HepG2 (cell line): ENCODE results near the gene CCDC195. TPM values are rescaled to one million over a fixed set of nuclear protein-coding genes. Genes with fewer than 3 reads are reported as not detected.

Experiments used
- ATAC-seq: fragments of 200-7000 bp; cut with Tn5 transposase; 3 replicates; pipeline ENCODE4 v1.9.1; 2020; ENCODE audit warnings: mild to moderate bottlenecking, moderate library complexity
- BruUV-seq: library from RNA; stranded (reverse); fragments of 400-500 nt; replicated peaks from 2 replicates; lab custom pipeline; 2021; lab: Mats Ljungman, UMichigan
- CTCF ChIA-PET: fragments of 300-600 bp; formaldehyde crosslinking; extraction: SDS; loops from one replicate; lab custom pipeline; 2021; ENCODE audit warnings: low total read pairs, inconsistent platforms, low intra/inter-chr PET ratio; lab: Yijun Ruan, JAX
- POLR2A ChIA-PET: fragments of 350-600 bp; sonication (Branson Sonifier 250); formaldehyde crosslinking; loops from one replicate; lab custom pipeline; 2020; ENCODE audit warnings: antibody characterized with exemption, inconsistent platforms; lab: Yijun Ruan, JAX
- DNase-seq: peaks from one replicate; pipeline ENCODE4 v3.0.0-alpha.2; 2015; ENCODE audit warnings: low spot score
- FAIRE-seq: peaks from 3 replicates; lab custom pipeline; 2011; peaks lifted over from hg19 to GRCh38; lab: Jason Lieb, UNC
- H2AFZ ChIP-seq: one replicate; pipeline ENCODE4 v1.6.1; 2011; ENCODE audit warnings: low read length, inconsistent platforms
- H3K27ac ChIP-seq: fragments of 300-600 bp; 3 replicates; pipeline ENCODE4 v1.8.0; 2011; ENCODE audit warnings: mixed run types, mild to moderate bottlenecking, mixed read lengths, low read length, inconsistent platforms; ENCODE audit not compliant: insufficient read depth; ENCODE audit errors: extremely low read length
- H3K27me3 ChIP-seq, 2 experiments: fragments of 200-600 bp in 1 of 2; 2 replicates in 1 of 2; 3 replicates in 1 of 2; pipeline versions ENCODE4 v1.6.0 to v1.8.0; 2011; ENCODE audit warnings: low read length in 2 of 2, mild to moderate bottlenecking in 2 of 2, moderate library complexity in 2 of 2, inconsistent platforms in 1 of 2; ENCODE audit not compliant: insufficient read depth in 2 of 2, control insufficient read depth in 1 of 2
- H3K36me3 ChIP-seq, 2 experiments: fragments of 200-600 bp in 1 of 2; replicated peaks in 1 of 2; 2 replicates in 1 of 2; 3 replicates in 1 of 2; pipeline versions ENCODE4 v1.5.1 to v1.8.0; 2011; ENCODE audit warnings: low read length in 2 of 2, inconsistent platforms in 1 of 2; ENCODE audit not compliant: insufficient read depth in 2 of 2, control insufficient read depth in 1 of 2
- H3K4me1 ChIP-seq: 2 replicates; pipeline ENCODE4 v1.5.1; 2012; ENCODE audit warnings: low read length, inconsistent platforms; ENCODE audit not compliant: insufficient read depth
- H3K4me2 ChIP-seq: 2 replicates; pipeline ENCODE4 v1.6.0; 2011; ENCODE audit warnings: low read depth, low read length, inconsistent platforms
- H3K4me3 ChIP-seq, 3 experiments: fragments of 200-600 bp in 1 of 3; sonication (generic), shearing (Covaris generic) in 1 of 3; replicated peaks in 1 of 3; 2 replicates each; pipeline ENCODE4 v1.5.1; 2011 to 2016; ENCODE audit warnings: low read length in 3 of 3, inconsistent platforms in 2 of 3, low read depth in 2 of 3, mild to moderate bottlenecking in 2 of 3, control low read depth in 1 of 3, mixed read lengths in 1 of 3; ENCODE audit not compliant: insufficient read depth in 1 of 3
- H3K79me2 ChIP-seq: one replicate; pipeline ENCODE4 v1.6.1; 2011; ENCODE audit warnings: low read length, inconsistent platforms; ENCODE audit not compliant: insufficient read depth
- H3K9ac ChIP-seq: 2 replicates; pipeline ENCODE4 v1.6.0; 2011; ENCODE audit warnings: mild to moderate bottlenecking, low read depth, low read length, inconsistent platforms; ENCODE audit not compliant: insufficient read depth
- H3K9me3 ChIP-seq: 2 replicates; pipeline ENCODE4 v1.5.1; 2012; ENCODE audit warnings: mild to moderate bottlenecking, low read length
- H4K20me1 ChIP-seq: 2 replicates; pipeline ENCODE4 v1.6.0; 2011; ENCODE audit warnings: inconsistent platforms, mild to moderate bottlenecking, low read length, moderate library complexity; ENCODE audit not compliant: insufficient read depth
- ARNTL ChIP-seq: sonication (generic); formaldehyde crosslinking; IDR thresholded peaks from 2 replicates; pipeline ENCODE4 v1.4.0; 2020; ENCODE audit warnings: mild to moderate bottlenecking, missing genetic modification reagents
- CBFB ChIP-seq: sonication (generic); formaldehyde crosslinking; IDR thresholded peaks from 2 replicates; pipeline ENCODE4 v1.4.0; 2020; ENCODE audit warnings: missing genetic modification reagents
- FIP1L1 ChIP-seq: fragments of 200-400 bp; formaldehyde crosslinking; IDR thresholded peaks from 2 replicates; pipeline ENCODE4 v1.6.1; 2018; ENCODE audit warnings: low read depth, mild to moderate bottlenecking, low read length, moderate library complexity, borderline replicate concordance; ENCODE audit not compliant: insufficient read depth
- IRF1 ChIP-seq: sonication (generic); formaldehyde crosslinking; IDR thresholded peaks from 2 replicates; pipeline ENCODE4 v1.4.0; 2020; ENCODE audit warnings: low read depth, mild to moderate bottlenecking, missing genetic modification reagents
- KLF13 ChIP-seq: sonication (generic); formaldehyde crosslinking; IDR thresholded peaks from 2 replicates; pipeline ENCODE4 v1.4.0; 2020; ENCODE audit warnings: mild to moderate bottlenecking, missing genetic modification reagents
- MEIS1 ChIP-seq: sonication (generic); formaldehyde crosslinking; IDR thresholded peaks from 2 replicates; pipeline ENCODE4 v1.9.0; 2021; ENCODE audit warnings: mild to moderate bottlenecking, missing genetic modification reagents, moderate library complexity, borderline replicate concordance
- MXI1 ChIP-seq: IDR thresholded peaks from 3 replicates; pipeline ENCODE4 v1.6.1; 2012; ENCODE audit warnings: low read depth, low read length, inconsistent platforms, borderline replicate concordance
- PCBP1 ChIP-seq: fragments of 200-400 bp; formaldehyde crosslinking; IDR thresholded peaks from 2 replicates; pipeline ENCODE4 v1.6.1; 2017; ENCODE audit warnings: mild to moderate bottlenecking, low read depth, low read length, borderline replicate concordance
- SCMH1 ChIP-seq: sonication (generic); formaldehyde crosslinking; IDR thresholded peaks from 2 replicates; pipeline ENCODE4 v1.9.0; 2021; ENCODE audit warnings: missing genetic modification reagents, mild to moderate bottlenecking, borderline replicate concordance
- USF2 ChIP-seq, 2 experiments: sonication (generic) in 1 of 2; formaldehyde crosslinking in 1 of 2; IDR thresholded peaks; 2 replicates each; pipeline versions ENCODE4 v1.5.1 to v1.6.1; 2011 to 2020; ENCODE audit warnings: borderline replicate concordance in 1 of 2, low read depth in 1 of 2, low read length in 1 of 2, mild to moderate bottlenecking in 1 of 2, missing genetic modification reagents in 1 of 2, moderate library complexity in 1 of 2
- ZBTB1 ChIP-seq: sonication (generic); formaldehyde crosslinking; IDR thresholded peaks from 2 replicates; pipeline ENCODE4 v1.4.0; 2020; ENCODE audit warnings: missing genetic modification reagents, borderline replicate concordance
- ZNF124 ChIP-seq: sonication (generic); formaldehyde crosslinking; IDR thresholded peaks from 2 replicates; pipeline ENCODE4 v1.4.0; 2020; ENCODE audit warnings: missing genetic modification reagents
- ZNF24 ChIP-seq: fragments of 450-650 bp; IDR thresholded peaks from 2 replicates; pipeline ENCODE4 v1.6.1; 2017; ENCODE audit warnings: antibody characterized with exemption, mild to moderate bottlenecking
- ZNF296 ChIP-seq: sonication (generic); formaldehyde crosslinking; conservative IDR thresholded peaks from 2 replicates; pipeline ENCODE4 v1.5.0; 2020; ENCODE audit warnings: mild to moderate bottlenecking, missing genetic modification reagents
- ZNF572 ChIP-seq: sonication (generic); formaldehyde crosslinking; IDR thresholded peaks from 2 replicates; pipeline ENCODE4 v1.5.1; 2020; ENCODE audit warnings: mild to moderate bottlenecking, missing genetic modification reagents
- ZNF589 ChIP-seq: sonication (generic); formaldehyde crosslinking; conservative IDR thresholded peaks from 2 replicates; pipeline ENCODE4 v1.8.0; 2022; ENCODE audit warnings: mild to moderate bottlenecking, moderate library complexity, missing genetic modification reagents
- ZNF781 ChIP-seq: sonication (generic); formaldehyde crosslinking; IDR thresholded peaks from 2 replicates; pipeline ENCODE4 v1.5.1; 2020; ENCODE audit warnings: borderline replicate concordance, mild to moderate bottlenecking, missing genetic modification reagents; ENCODE audit errors: not compliant biosample characterization
- ZSCAN25 ChIP-seq: sonication (generic); formaldehyde crosslinking; IDR thresholded peaks from 2 replicates; pipeline ENCODE4 v1.8.0; 2022; ENCODE audit warnings: mild to moderate bottlenecking, missing genetic modification reagents
- WGBS: methylation state at CpG from one replicate; pipeline ENCODE4 v1.1.6; 2017; ENCODE audit warnings: low lambda C conversion rate; 5-methylcytosine and 5-hydroxymethylcytosine counted together
- in situ Hi-C: cut with HindIII; loops from 2 replicates; pipeline ENCODE4 v1.10.0; 2017; ENCODE audit warnings: low pct_unique_long_range_greater_than_20kb; ENCODE audit not compliant: extremely low pct_ligation_motif_present
- intact Hi-C: fragments of 100-400 bp; cut with micrococcal nuclease; formaldehyde crosslinking; loops from one replicate; pipeline ENCODE4 v1.10.0; 2022; ENCODE audit not compliant: unreplicated experiment
- polyA plus RNA-seq, 8 experiments: library from polyadenylated mRNA; depleted of rRNA in 3 of 8; stranded (reverse) in 7 of 8; unstranded in 1 of 8; fragments of >200 nt; fragmentation: Illumina TruSeq in 4 of 8; extraction: Trizol in 4 of 8; gene quantifications; 2 replicates each; pipeline versions ENCODE4 v1.2.1 to v1.2.3, GENCODE V29; 2011 to 2016; ENCODE audit warnings: low read depth in 4 of 8, missing spikeins in 1 of 8, mixed read lengths in 1 of 8; ENCODE audit not compliant: insufficient read depth in 1 of 8
- total RNA-seq, 5 experiments: library from RNA; depleted of rRNA; stranded (reverse); fragments of >200 nt; fragmentation: Illumina TruSeq; extraction: Trizol; gene quantifications; 2 replicates each; pipeline ENCODE4 v1.2.3, GENCODE V29; 2016; ENCODE audit warnings: low read depth in 1 of 5
- TF ChIP-seq, protein P1 (sequence below): sonication (generic); formaldehyde crosslinking; IDR thresholded peaks from 2 replicates; pipeline ENCODE4 v1.4.0; 2020; ENCODE audit warnings: low read depth, mild to moderate bottlenecking, missing genetic modification reagents
- TF ChIP-seq, protein P2 (sequence below): sonication (generic); formaldehyde crosslinking; IDR thresholded peaks from 2 replicates; pipeline ENCODE4 v1.9.0; 2022; ENCODE audit warnings: low read depth, missing genetic modification reagents

Gene CCDC195
- total and polyA plus RNA-seq, 2 of the 13 experiments (the other 11 are each of a cell fraction or from before 2014, with no cell fraction given): not detected

DNA sequence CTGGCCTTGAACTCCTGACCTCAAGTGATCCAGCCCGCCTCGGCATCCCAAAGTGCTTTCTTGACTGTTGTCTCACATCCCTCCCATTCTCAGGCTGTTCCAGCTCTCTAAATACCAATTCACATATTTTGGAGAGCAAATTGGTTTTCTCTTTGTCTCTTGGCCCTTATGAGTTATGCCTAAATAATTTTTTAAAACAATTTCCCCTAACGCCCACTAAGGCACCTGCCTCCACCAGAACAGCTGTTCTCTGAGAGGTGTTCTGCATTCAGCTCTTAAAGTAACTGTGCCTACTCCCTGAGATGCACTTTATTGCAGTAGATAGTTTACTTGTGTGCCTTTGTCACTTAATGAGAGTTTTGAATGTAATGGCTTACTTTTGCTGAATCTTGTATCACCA, 6.9 kb downstream of the CCDC195 start:
- intact Hi-C loops: no loop called here
- Histone ChIP-seq H3K4me3 (no peak overlapping the region), H3K4me2 (no peak overlapping the region), H3K27ac (no peak overlapping the region), H3K27me3 (no peaks in the 10 kb centered on the region), H3K9ac (no peak overlapping the region), H2AFZ (no peak overlapping the region), H3K36me3 (no peaks in the 10 kb centered on the region), H3K79me2 (no peaks in the 10 kb centered on the region), H4K20me1 (no peaks in the 10 kb centered on the region), H3K4me1 (no peaks in the 10 kb centered on the region), H3K9me3 (no peaks in the 10 kb centered on the region)
- in situ Hi-C loops: no loop called here
- WGBS: 3% methylated on average over 3 of the region's 3 CpGs
- ATAC-seq: no peak
- ChIA-PET CTCF (no interaction called here), POLR2A (no interaction called here)
- BruUV-seq: no TSS peak
- TF ChIP-seq MXI1 (no peak), PCBP1 (no peak), CBFB (CRISPR knock-in tag) (no peak), ZNF781 (CRISPR knock-in tag) (no peak), ZNF572 (CRISPR knock-in tag) (no peak), ZNF24 (no peak), ZNF296 (no peak), ZNF589 (CRISPR knock-in tag) (no peak), SCMH1 (CRISPR knock-in tag) (no peak), FIP1L1 (no peak), ZBTB1 (CRISPR knock-in tag) (no peak), ZNF124 (CRISPR knock-in tag) (no peak), MEIS1 (CRISPR knock-in tag) (no peak), IRF1 (CRISPR knock-in tag) (no peak), USF2 (IDR thresholded peaks at IDR 0.05; ENCODE audit: low read depth, low read length) (no peak), USF2 (CRISPR knock-in tag; IDR thresholded peaks at IDR 0.05; ENCODE audit: borderline replicate concordance) (no peak), ZSCAN25 (CRISPR knock-in tag) (no peak), KLF13 (CRISPR knock-in tag) (no peak), ARNTL (CRISPR knock-in tag) (no peak)
- TF ChIP-seq, protein P1, sequence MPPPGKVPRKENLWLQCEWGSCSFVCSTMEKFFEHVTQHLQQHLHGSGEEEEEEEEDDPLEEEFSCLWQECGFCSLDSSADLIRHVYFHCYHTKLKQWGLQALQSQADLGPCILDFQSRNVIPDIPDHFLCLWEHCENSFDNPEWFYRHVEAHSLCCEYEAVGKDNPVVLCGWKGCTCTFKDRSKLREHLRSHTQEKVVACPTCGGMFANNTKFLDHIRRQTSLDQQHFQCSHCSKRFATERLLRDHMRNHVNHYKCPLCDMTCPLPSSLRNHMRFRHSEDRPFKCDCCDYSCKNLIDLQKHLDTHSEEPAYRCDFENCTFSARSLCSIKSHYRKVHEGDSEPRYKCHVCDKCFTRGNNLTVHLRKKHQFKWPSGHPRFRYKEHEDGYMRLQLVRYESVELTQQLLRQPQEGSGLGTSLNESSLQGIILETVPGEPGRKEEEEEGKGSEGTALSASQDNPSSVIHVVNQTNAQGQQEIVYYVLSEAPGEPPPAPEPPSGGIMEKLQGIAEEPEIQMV (CRISPR knock-in tag): no peak
- TF ChIP-seq, protein P2, sequence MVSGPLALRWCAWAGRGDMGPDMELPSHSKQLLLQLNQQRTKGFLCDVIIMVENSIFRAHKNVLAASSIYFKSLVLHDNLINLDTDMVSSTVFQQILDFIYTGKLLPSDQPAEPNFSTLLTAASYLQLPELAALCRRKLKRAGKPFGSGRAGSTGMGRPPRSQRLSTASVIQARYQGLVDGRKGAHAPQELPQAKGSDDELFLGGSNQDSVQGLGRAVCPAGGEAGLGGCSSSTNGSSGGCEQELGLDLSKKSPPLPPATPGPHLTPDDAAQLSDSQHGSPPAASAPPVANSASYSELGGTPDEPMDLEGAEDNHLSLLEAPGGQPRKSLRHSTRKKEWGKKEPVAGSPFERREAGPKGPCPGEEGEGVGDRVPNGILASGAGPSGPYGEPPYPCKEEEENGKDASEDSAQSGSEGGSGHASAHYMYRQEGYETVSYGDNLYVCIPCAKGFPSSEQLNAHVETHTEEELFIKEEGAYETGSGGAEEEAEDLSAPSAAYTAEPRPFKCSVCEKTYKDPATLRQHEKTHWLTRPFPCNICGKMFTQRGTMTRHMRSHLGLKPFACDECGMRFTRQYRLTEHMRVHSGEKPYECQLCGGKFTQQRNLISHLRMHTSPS: no peak
- FAIRE-seq: no peak
- no peak for DNase-seq
